HG02852 (cell line): ENCODE data around the gene PRSS2.
"Not testable (repeated sequence)": the region's sequence is repeated elsewhere in the genome, so short reads cannot be mapped to it uniquely, and the experiment has no call there.

Source experiments
- ATAC-seq: cut with Tn5 transposase; IDR thresholded peaks from one replicate; pipeline ENCODE4 v1.9.1; 2021; ENCODE audit warnings: mild to moderate bottlenecking, moderate library complexity; ENCODE audit not compliant: unreplicated experiment

PRSS2 gene

DNA sequence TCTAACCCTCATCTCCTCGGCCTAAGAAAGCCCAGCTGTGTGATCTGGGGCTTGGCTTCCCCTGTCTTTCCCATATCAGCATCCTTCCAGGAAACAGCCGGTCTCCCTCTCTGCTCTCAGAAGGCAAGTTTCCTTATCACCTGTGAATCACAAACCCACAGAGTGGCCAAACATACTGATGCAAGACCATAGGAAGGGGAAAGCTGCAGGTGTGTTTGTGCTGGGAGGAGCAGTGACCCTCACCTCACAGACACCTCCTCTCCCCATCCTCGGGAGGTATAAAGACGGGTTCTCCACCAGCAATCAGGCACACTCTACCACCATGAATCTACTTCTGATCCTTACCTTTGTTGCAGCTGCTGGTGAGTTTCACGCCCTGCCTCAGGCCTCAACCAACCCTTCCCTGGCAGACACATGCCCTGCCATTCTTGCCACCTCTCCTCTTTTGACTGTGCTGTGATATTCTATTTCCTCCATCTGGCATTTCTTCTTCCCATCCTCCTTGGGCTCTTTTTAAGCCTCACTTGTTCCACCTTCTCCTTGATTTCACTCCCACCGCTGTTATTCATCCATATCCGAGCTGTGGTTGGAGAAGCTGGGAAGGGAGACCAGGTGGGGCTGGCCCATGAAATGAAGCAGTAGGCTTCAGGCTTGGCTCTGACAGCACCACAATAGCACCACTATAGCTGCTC lies at the start of gene PRSS2:
Gene PRSS2, plus strand, starts transcription at position 310 of the 692 bp plus-strand sequence. Its CDS starts 13 bp downstream, at position 323.
- ATAC-seq = peak; percentile 6

DNA sequence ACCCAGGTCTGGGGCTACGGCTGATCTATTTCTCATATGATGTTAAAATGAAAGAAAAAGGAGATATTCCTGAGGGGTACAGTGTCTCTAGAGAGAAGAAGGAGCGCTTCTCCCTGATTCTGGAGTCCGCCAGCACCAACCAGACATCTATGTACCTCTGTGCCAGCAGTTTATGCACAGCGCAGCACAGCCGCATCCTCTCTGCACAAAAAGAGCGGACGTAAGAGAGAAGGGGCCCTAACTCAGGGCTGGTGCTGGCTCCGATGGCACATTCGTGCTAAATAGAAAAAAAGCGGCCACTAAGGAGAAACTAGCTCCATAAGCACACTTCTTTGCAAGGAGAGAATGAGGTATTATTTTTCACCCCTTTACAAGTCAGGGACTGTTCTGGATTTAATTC lies 49.8 kb upstream of the PRSS2 start:
- no peak for ATAC-seq

DNA sequence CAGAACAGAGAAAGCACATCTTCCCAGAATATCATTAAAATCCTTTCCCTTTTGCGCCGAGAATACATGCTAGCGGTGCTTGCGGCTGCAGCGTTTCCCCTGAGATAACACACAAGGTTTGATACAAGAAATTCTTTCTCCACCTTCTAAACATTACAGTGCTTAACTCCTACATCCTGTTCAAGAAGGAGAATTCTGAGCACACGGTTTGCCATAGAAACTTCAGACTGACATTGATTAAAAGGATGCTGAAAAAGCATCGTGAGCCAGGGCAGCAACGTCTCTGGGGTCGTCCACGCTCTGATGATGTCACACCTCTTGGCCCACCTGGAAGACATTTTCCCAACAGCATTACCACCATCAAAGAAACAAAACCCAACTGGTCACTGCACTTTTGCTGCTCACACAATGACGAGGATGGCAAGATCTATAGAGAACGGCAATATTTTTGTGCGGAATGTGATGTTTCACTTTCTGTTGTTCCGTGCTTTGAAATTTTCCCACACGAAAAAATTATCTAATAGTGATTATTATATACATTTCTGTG lies 48.4 kb upstream of the PRSS2 start:
- no peak for ATAC-seq

DNA sequence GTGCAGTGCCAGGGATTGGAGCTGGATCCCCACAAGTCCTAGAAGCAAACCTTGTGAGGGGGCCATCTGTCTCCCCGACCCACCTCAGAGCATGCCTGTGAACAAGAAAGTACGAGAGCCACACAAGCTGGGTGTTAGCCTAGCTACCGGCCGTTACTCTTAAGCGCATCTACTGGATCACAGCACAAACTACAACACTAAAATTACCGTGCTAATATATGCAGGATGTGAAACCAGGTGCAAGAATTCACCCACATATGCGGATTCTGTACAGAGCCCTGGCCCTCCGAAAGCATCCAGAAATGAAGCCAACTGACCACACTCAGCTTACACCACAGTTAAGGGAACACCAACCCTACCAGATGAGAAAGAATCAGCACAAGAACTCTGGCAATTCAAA lies 37.5 kb upstream of the PRSS2 start:
- ATAC-seq = peak; percentile 99

DNA sequence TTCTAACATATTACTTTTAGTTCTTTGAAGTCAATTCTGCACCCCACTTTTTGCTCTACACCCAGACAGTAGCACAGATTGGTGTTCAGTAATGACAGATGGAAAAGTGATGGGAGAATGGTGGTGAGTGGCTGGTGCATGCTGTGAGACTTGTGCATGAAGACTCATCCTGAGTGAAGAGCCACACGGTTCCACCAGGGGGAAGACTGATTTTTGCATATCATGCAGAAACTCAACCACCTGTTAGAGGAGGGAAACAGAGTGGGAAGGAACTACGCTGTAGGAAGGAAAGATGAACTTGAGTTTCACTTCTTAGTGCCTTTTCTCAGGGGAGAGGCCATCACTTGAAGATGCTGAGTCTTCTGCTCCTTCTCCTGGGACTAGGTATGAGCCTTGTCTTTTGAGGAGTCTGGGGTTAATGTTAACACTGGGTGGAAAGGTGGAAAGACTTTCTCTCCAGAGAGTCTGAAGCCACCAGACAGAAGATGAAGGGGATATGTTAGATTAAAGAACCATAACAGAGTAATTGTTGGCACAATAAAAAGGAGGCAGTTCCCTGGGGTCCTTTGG lies 30.8 kb upstream of the PRSS2 start:
- ATAC-seq = peak; percentile 98

DNA sequence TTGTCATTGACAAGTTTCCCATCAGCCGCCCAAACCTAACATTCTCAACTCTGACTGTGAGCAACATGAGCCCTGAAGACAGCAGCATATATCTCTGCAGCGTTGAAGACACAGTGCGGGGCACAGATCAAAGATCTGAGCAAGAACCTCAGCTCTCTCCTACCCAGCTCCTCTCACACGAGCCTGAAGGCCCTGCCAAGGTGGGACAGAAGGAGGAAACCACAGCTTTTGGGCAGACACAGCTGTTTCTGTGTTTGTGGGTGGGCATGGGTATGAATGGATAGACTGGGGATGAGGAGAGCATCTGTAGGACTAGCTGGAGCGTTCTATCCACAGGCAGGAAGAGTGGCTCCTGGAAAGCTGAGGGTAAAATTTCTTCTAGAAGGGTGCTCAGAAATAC lies 30.0 kb upstream of the PRSS2 start:
- no peak for ATAC-seq

DNA sequence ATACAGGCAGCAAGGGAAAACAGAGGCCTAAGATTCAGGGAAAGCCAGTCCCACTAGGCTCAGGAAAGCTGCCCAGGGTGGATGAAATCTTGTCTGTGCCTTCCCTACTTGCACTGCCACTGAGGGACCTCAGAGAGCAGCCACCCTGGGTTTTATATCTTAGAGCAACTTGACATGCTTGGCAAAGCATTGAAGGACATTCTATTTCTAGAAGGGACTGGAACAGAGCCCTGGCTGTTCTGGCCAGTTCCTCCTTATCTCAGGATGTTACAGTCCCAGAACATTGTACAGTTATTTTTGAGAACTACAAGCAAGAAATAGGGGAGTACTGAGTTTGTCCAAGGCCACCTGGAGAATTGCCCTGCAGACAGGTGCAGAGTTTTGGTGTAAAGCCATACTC lies 28.8 kb upstream of the PRSS2 start:
- not testable (repeated sequence) for ATAC-seq

DNA sequence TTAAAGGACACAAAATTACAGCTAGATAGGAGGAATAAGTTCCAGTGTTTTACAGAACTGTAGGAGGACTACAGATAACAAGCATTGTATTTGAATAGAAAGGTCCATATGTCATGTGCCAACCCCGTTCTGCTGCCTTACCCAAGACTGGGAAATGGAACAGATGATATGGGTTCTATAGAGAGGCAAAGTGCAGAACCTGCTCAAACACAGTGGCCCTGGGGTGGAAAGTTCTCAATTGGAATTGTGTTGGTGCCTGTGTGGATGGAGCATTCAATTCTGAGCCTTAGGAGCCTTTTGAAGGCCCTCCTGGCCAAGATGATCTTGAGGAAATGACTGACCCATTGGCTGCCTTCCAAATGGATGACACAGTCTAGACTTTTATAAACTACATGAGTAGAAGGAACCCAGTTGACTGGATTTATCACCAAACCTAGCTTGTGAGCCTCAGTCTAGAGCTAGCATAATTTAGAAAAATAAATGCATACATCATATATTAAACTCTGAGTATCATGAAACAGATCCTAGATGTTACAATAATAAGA lies 25.6 kb upstream of the PRSS2 start:
- ATAC-seq = no peak

DNA sequence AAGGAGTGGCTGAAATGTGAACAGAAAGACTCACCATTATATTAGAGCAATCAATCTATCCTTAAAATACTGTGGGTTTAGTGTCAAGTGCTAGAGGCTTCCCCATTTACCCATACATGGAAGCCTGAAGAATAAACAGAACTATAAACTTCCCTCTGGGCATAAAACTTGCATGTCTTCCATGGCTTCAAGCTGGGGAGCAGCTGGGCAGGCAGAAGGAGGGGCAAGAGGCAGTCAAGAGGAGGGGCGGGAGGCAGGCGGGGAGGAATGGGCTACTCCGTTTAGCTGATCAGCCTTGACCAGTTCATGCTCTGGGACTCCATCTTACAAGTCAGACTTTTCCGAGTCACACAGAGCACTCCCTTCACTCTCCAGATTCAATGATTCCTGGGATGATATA lies 25.0 kb upstream of the PRSS2 start:
- no peak for ATAC-seq

DNA sequence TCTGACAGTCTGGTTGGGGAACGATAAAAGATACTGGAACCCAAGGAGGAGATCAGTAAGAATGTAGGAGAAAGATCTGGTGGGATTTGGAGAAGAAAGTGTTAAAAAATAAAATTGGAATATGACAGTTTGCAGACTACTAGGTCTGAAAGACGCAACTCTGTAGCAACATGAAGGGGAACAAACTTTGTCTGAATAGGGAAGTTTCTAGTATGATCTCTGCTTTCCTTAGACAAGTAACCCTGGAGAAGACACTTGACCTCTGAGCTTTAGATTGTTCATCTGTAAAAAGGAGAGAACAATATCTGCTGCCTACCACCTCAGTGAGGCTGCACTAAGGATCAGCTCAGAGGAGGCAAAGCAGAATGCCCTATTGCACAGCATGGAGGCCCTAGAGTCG lies 24.5 kb upstream of the PRSS2 start:
- ATAC-seq = no peak

DNA sequence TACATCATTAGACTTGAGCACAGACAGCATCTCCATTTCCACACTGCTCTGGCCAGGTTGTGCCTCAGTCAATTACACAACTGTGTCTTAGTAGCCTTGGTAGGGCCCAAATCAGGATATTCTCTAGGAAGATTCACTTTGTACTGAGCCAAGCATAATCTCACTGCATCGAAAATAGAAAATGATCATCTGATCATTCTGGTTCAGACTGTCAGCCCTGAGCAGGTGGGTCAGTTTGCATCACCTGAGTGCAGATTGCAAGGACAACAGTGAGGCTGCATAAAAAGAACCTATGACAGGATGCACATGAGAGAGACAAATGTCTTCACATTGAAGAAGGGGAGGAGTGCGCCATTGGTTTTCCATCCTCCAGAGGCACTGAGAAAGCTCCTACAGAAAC lies 22.4 kb upstream of the PRSS2 start:
- not testable (repeated sequence) for ATAC-seq

DNA sequence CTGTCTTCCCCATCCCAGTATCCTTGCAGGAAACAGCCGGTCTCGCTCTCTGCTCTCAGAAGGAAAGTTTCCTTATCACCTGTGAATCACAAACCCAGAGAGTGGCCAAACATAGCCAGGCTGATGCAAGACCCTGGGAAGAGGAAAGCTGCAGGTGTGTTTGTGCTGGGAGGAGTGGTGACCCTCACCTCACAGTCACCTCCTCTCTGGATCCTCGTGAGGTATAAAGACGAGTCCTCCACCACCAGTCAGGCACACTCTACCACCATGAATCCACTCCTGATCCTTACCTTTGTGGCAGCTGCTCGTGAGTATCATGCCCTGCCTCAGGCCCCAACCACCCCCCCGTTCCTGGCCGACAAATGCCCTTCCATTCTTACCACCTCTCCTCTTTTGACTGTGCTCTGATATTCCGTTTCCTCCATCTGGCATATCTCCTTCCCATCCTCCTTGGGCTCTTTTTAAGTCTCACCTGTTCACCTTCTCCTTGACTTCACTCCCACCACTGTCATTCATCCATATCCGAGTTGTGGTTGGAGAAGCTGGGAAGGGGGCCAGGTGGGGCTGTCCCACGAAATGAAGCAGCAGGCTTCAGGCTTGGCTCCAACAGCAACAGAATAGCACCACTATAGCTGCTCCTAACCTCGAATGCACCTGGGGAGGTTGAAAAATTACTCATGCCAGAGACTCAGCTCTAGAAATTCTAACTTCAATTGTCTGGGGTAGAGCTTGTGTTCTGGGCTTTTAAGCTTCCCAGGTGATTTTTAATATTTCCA lies 21.4 kb upstream of the PRSS2 start, which contains the start of gene PRSS1:
Gene PRSS1, plus strand, starts transcription at position 255 of the 776 bp plus-strand sequence. Its CDS starts 13 bp downstream, at position 268.
- no peak for ATAC-seq

DNA sequence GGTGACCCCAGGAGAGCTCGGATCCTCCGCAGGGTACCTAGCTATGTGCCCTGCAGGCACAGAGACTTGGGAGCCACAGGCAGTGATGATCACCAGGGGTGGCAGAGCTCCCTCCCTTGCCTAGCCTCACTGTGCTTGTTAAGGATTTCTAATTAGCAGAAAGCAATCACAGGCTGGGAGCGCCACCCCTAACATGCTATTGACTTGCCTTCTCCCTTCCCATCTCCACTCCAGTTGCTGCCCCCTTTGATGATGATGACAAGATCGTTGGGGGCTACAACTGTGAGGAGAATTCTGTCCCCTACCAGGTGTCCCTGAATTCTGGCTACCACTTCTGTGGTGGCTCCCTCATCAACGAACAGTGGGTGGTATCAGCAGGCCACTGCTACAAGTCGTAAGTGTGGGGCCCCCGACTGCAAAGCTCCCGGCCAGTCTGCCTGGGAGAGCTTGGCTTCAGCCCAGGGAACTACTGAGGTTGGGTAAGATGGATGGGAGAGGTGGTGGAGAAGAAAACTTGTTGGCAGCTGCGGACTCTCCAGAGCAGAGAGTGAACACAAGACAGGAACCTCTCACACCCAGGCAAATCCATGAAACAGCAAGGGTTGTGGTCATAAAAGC lies 20.3 kb upstream of the PRSS2 start:
- no peak for ATAC-seq

DNA sequence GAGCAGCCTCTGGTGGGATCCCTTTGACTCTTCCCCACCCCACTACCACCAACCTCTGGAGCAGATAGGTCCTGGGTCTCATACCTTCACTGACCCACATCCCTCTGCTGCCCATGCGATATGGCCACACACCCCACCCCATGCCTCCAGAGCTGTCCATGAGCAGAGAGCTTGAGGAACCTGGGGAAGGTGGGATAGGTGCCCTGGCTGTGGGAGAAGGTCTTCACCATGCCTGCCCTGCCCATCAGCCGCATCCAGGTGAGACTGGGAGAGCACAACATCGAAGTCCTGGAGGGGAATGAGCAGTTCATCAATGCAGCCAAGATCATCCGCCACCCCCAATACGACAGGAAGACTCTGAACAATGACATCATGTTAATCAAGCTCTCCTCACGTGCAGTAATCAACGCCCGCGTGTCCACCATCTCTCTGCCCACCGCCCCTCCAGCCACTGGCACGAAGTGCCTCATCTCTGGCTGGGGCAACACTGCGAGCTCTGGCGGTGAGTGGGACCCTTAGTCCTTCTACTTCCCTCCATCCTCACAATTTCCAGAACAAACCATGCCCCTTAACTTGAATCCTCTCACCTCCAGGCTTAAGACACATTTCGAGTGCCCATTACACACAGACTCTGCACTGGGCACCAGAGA lies 19.1 kb upstream of the PRSS2 start:
- not testable (repeated sequence) for ATAC-seq

DNA sequence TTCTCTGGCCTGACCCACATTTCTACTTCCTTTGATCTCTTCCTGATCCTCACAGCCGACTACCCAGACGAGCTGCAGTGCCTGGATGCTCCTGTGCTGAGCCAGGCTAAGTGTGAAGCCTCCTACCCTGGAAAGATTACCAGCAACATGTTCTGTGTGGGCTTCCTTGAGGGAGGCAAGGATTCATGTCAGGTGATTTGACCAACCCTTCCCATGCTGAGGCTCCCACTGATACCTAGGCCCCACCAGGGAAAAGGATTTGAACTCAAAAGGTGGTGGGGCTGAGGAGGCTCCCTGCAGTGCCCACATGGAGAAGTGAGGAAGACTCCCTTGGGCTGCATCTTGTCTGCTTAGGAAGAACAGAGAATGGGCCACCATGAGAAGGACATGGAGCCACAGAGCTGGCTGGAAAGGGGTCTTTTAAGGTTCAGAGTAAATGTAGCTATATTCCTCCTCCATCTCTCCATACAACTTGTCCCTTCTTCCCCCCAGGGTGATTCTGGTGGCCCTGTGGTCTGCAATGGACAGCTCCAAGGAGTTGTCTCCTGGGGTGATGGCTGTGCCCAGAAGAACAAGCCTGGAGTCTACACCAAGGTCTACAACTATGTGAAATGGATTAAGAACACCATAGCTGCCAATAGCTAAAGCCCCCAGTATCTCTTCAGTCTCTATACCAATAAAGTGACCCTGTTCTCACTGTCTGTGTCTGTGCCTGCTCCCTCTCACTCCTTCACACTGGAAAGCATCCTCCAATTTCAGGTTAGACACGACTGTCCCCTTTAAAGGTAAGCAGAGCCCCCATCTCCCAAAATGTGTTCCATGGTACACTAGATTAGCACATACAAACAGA lies 18.2 kb upstream of the PRSS2 start:
- no peak for ATAC-seq

DNA sequence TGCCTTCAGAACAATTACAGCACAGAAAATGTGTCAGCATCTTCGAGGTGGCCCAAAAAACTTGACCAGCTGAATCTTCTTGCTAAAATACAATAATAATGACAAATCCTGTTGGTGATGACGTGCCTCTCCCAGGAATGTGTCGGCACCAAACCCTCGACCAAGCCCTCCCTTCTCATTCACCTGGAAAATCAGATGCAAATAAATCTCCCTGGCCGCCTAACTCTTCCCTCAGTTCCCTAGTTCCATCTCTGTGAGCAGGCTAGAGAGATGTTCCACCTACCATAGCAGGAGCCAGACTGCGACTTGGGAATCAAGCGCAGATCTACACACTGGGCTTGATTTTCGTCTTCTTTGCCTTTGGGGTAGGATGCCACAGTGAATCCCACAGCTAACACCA lies 17.4 kb upstream of the PRSS2 start:
- ATAC-seq = no peak

DNA sequence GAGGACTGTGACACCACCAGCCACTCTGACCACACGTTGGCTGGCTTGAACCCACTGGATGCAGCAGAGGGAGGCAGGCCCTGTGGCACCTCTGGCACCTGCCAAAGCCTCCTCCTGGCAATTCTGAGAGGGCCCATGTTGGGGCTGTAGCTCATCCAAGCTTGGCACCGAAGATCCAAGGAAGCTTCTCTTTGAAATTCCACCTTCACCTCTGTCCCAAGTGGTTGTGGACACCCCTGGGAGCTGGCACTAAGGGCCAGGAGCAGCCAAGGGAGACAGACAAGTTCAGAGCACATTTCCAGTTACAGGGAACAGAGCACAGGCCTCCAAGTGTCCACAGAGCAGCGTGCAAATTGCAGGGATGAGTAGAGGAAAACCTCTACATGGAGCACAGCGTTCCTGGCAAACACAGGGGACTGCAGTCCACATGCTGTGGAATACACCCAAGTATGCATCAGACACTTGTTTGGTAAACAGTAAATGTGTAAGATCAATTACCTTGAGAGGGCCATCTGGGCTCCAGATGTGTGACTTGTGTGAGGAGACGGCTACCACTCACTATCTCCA lies 16.8 kb upstream of the PRSS2 start:
- ATAC-seq = not testable (repeated sequence)

DNA sequence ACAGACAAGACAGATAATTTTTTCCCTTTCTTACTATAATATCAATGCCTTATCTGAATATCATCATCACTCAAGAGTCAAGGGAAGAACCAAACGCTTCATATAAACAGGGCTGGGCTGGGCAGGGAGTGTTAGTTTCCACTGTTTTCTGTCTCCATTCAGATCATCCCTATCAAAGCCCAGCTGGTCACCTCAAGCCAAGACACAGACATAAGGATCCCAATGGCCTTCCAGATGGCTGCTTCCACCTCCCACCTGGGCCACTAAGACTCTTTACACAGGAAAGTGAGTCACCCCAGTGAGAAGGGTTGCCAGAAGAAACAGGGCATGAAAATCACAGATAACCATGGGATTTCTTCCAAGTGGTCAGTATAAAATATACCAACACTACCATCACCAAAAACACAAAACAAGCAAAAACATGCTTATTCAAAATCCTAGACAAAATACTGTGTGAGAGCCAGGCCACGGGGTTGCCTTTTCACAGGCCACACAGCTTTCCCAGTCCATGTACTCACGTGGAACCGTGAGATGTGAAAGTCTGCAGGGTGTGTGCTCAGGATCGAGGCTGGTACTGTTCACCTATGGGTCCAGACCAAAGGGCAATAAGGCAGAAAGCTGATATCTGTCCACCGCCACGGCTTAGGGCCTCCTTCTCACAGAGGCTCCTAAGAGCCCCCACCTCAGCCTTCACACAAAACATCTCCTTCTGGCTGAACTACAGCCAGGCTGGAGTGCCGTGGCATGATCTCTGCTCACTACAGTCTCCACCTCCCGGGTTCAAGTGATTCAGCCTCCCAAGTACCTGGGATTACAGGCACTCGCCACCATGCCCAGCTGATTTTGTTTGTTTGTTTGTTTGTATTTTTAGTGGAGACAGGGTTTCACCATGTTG lies 15.8 kb upstream of the PRSS2 start:
- ATAC-seq = no peak
